Panc1 (cell line): ENCODE measurements around the gene RASSF7.

ENCODE experiments used
- POLR2AphosphoS5 ChIP-seq: IDR thresholded peaks from 2 replicates; pipeline ENCODE4 v1.6.1; 2012; ENCODE audit warnings: mild to moderate bottlenecking, low read depth, low read length, moderate library complexity
- TF ChIP-seq, protein P1 (sequence below): fragments of 450-650 bp; IDR thresholded peaks from 2 replicates; pipeline ENCODE4 v1.5.1; 2017; ENCODE audit warnings: mild to moderate bottlenecking
- TF ChIP-seq, protein P2 (sequence below), 2 experiments: IDR thresholded peaks; 2 replicates each; pipeline ENCODE4 v1.6.1; 2011 to 2012; ENCODE audit warnings: low read depth in 2 of 2, control low read depth in 1 of 2, low read length in 1 of 2, mild to moderate bottlenecking in 1 of 2, moderate library complexity in 1 of 2; ENCODE audit not compliant: insufficient read depth in 1 of 2

DNA sequence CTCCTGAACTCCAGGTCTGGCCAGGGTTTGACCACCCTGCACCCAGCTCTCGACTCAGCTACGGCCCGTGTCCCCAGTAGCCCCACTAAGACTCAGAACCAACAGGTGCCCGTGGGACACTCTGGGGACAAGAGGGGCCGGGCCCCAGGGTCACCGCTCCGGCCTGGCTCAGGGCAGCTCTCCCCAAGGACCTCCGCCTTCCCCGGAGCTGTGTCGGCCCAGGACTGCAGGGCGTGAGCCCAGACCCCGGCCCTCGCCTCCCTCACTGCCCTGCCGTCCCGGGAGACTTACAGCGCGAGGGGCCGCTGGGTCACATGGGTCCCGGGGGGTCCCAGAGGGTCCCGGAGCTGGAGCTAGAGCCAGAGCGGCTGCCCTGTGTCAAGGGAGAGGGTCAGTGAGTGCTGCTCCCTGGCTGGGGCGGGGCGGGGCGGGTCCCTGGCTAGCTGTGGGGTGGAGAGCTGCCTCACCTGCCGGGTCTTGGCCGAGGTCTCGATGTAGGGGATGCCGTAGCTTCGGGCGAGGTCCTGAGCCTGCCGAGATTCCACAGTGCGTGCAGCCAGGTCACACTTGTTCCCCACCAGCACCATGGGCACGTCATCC is 27.7 kb upstream of the RASSF7 start:
- TF ChIP-seq, protein P1, sequence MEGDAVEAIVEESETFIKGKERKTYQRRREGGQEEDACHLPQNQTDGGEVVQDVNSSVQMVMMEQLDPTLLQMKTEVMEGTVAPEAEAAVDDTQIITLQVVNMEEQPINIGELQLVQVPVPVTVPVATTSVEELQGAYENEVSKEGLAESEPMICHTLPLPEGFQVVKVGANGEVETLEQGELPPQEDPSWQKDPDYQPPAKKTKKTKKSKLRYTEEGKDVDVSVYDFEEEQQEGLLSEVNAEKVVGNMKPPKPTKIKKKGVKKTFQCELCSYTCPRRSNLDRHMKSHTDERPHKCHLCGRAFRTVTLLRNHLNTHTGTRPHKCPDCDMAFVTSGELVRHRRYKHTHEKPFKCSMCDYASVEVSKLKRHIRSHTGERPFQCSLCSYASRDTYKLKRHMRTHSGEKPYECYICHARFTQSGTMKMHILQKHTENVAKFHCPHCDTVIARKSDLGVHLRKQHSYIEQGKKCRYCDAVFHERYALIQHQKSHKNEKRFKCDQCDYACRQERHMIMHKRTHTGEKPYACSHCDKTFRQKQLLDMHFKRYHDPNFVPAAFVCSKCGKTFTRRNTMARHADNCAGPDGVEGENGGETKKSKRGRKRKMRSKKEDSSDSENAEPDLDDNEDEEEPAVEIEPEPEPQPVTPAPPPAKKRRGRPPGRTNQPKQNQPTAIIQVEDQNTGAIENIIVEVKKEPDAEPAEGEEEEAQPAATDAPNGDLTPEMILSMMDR: no peak
- TF ChIP-seq POLR2AphosphoS5: no peak; the same call in 1 of the 2 replicates
- TF ChIP-seq, protein P2, sequence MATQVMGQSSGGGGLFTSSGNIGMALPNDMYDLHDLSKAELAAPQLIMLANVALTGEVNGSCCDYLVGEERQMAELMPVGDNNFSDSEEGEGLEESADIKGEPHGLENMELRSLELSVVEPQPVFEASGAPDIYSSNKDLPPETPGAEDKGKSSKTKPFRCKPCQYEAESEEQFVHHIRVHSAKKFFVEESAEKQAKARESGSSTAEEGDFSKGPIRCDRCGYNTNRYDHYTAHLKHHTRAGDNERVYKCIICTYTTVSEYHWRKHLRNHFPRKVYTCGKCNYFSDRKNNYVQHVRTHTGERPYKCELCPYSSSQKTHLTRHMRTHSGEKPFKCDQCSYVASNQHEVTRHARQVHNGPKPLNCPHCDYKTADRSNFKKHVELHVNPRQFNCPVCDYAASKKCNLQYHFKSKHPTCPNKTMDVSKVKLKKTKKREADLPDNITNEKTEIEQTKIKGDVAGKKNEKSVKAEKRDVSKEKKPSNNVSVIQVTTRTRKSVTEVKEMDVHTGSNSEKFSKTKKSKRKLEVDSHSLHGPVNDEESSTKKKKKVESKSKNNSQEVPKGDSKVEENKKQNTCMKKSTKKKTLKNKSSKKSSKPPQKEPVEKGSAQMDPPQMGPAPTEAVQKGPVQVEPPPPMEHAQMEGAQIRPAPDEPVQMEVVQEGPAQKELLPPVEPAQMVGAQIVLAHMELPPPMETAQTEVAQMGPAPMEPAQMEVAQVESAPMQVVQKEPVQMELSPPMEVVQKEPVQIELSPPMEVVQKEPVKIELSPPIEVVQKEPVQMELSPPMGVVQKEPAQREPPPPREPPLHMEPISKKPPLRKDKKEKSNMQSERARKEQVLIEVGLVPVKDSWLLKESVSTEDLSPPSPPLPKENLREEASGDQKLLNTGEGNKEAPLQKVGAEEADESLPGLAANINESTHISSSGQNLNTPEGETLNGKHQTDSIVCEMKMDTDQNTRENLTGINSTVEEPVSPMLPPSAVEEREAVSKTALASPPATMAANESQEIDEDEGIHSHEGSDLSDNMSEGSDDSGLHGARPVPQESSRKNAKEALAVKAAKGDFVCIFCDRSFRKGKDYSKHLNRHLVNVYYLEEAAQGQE (IDR thresholded peaks at IDR 0.05; ENCODE audit: insufficient read depth in 1 of 2, low read depth in 2 of 2, low read length in 1 of 2): no peak
